Activated CD8-positive, alpha-beta memory T cell treated with anti-CD3 and anti-CD28 coated beads for 36 hours (primary cell): Measurements from ENCODE around the gene PPFIBP1. TPM values are rescaled to one million over a fixed set of nuclear protein-coding genes. Genes with fewer than 3 reads are reported as not detected.
"Not testable (repeated sequence)": the region's sequence is repeated elsewhere in the genome, so short reads cannot be mapped to it uniquely, and the experiment has no call there.

Source experiments
- CTCF ChIA-PET: fragments of 350-600 bp; sonication (Branson Sonifier 250); formaldehyde crosslinking; loops from one replicate; lab custom pipeline; 2021; ENCODE audit warnings: antibody characterized with exemption; lab: Charles Lee
- POLR2A ChIA-PET: fragments of 350-600 bp; sonication (Branson Sonifier 250); formaldehyde crosslinking; loops from one replicate; lab custom pipeline; 2021; ENCODE audit warnings: antibody characterized with exemption; lab: Charles Lee
- total RNA-seq, 2 experiments: library from RNA; stranded (reverse); gene quantifications; one replicate each; pipeline ENCODE4 v1.2.3, GENCODE V29; 2021

Gene PPFIBP1
- total RNA-seq, 2 experiments from 2014 or later, result 10.1 to 10.6 TPM

- POLR2A ChIA-PET, result no interaction called here
- CTCF ChIA-PET, result no interaction called here
Measured at GRCh38 chr12:27537855-27538675, 14.1 kb downstream of the PPFIBP1 start.

GRCh38 chr12:27539191-27539631 is 15.2 kb downstream of the PPFIBP1 start:
- ChIA-PET CTCF (no interaction called here), POLR2A (no interaction called here)

- CTCF ChIA-PET, result no interaction called here
- POLR2A ChIA-PET, result no interaction called here
Measured at GRCh38 chr12:27541031-27541719, 17.2 kb downstream of the PPFIBP1 start.

- ChIA-PET CTCF (no interaction called here), POLR2A (no interaction called here)
Measured at GRCh38 chr12:27542628-27543027, 18.6 kb downstream of the PPFIBP1 start.

GRCh38 chr12:27544858-27545257 is 20.9 kb downstream of the PPFIBP1 start:
- POLR2A ChIA-PET, CTCF ChIA-PET: not testable (repeated sequence)

GRCh38 chr12:27545665-27546064 is 21.7 kb downstream of the PPFIBP1 start:
- ChIA-PET CTCF (no interaction called here), POLR2A (no interaction called here)

GRCh38 chr12:27547592-27547991 is 23.6 kb downstream of the PPFIBP1 start:
- ChIA-PET CTCF (no interaction called here), POLR2A (no interaction called here)

GRCh38 chr12:27548301-27549199 is 24.5 kb downstream of the PPFIBP1 start:
- POLR2A ChIA-PET, result no interaction called here
- CTCF ChIA-PET, result no interaction called here

GRCh38 chr12:27549236-27549800 is 25.3 kb downstream of the PPFIBP1 start:
- CTCF ChIA-PET, result interaction anchor here (0.7 kb wide), 1 partner anchor 11 kb away, joined by 4 read pairs; no protein-coding TSS in a partner anchor
- POLR2A ChIA-PET, result no interaction called here

GRCh38 chr12:27549801-27550652 is 26.0 kb downstream of the PPFIBP1 start:
- ChIA-PET POLR2A (no interaction called here), CTCF (interaction anchor here (0.7 kb wide), 1 partner anchor 10 kb away, joined by 4 read pairs; no protein-coding TSS in a partner anchor)

- ChIA-PET POLR2A (no interaction called here), CTCF (no interaction called here)
Measured at GRCh38 chr12:27550653-27550975, 26.6 kb downstream of the PPFIBP1 start.

GRCh38 chr12:27551172-27551840 is 27.3 kb downstream of the PPFIBP1 start:
- CTCF ChIA-PET, result no interaction called here
- POLR2A ChIA-PET, result no interaction called here

- POLR2A ChIA-PET, result no interaction called here
- CTCF ChIA-PET, result no interaction called here
Measured at GRCh38 chr12:27552235-27552634, 28.2 kb downstream of the PPFIBP1 start.

GRCh38 chr12:27552886-27553560 is 29.0 kb downstream of the PPFIBP1 start:
- ChIA-PET POLR2A (no interaction called here), CTCF (interaction anchor here (0.5 kb wide), 1 partner anchor 10 kb away, joined by 5 read pairs; no protein-coding TSS in a partner anchor)

GRCh38 chr12:27553941-27554340 is 29.9 kb downstream of the PPFIBP1 start:
- POLR2A ChIA-PET, result no interaction called here
- CTCF ChIA-PET, result no interaction called here

GRCh38 chr12:27554421-27555186 is 30.6 kb downstream of the PPFIBP1 start:
- ChIA-PET CTCF (no interaction called here), POLR2A (no interaction called here)

- ChIA-PET CTCF (no interaction called here), POLR2A (no interaction called here)
Measured at GRCh38 chr12:27555361-27555760, 31.4 kb downstream of the PPFIBP1 start.
